PFSK-1 (cell line): ENCODE data around the gene DNAJC27.

Source experiments
- POLR2AphosphoS5 ChIP-seq: IDR thresholded peaks from 2 replicates; pipeline ENCODE4 v1.6.1; 2012; ENCODE audit warnings: low read depth, mild to moderate bottlenecking, control low read depth, low read length, moderate library complexity
- REST ChIP-seq, 2 experiments: IDR thresholded peaks; 2 replicates each; pipeline versions ENCODE4 v1.6.1 to v1.8.0; 2011 to 2012; ENCODE audit warnings: low read depth in 2 of 2, low read length in 2 of 2, control low read depth in 1 of 2, inconsistent platforms in 1 of 2, mild to moderate bottlenecking in 1 of 2, moderate library complexity in 1 of 2; ENCODE audit not compliant: insufficient read depth in 1 of 2
- SIN3A ChIP-seq: IDR thresholded peaks from 2 replicates; pipeline ENCODE4 v1.6.1; 2012; ENCODE audit warnings: mild to moderate bottlenecking, low read length, moderate library complexity, borderline replicate concordance; ENCODE audit not compliant: insufficient read depth
- TAF1 ChIP-seq: IDR thresholded peaks from 2 replicates; pipeline ENCODE4 v1.6.1; 2012; ENCODE audit warnings: low read length, control low read depth, borderline replicate concordance; ENCODE audit not compliant: insufficient read depth

- TF ChIP-seq TAF1 (no peak), POLR2AphosphoS5 (no peak), SIN3A (no peak), REST (IDR thresholded peaks at IDR 0.05; ENCODE audit: insufficient read depth in 1 of 2, low read depth in 2 of 2, low read length in 2 of 2) (no peak)
Observed at GRCh38 chr2:24919506-24920097, 52.2 kb downstream of the DNAJC27 start.
